Measurements from ENCODE around the gene SLC35A4. TPM values are rescaled to one million over a fixed set of nuclear protein-coding genes. Genes with fewer than 3 reads are reported as not detected.

Gene SLC35A4
- total RNA-seq, 1 experiment from 2014 or later, result 91.3 TPM

GRCh38 chr5:140594169-140594568 lies 29.5 kb downstream of the SLC35A4 start:
- no TSS peak for BruUV-seq (replicated peaks)
- no peak overlapping the region for H3K27ac Mint-ChIP-seq (ENCODE audit: unreplicated experiment)
- Histone ChIP-seq H3K4me1 (no peaks in the 10 kb centered on the region), H3K9me3 (no peaks in the 10 kb centered on the region), H3K4me3 (ENCODE audit: low read depth, low read length) (no peak overlapping the region), H3K27me3 (replicated peaks; ENCODE audit: control insufficient read depth, insufficient read depth, low read length) (no peaks in the 10 kb centered on the region), H3K36me3 (ENCODE audit: control insufficient read depth, insufficient read depth, low read length) (no peaks in the 10 kb centered on the region)
- H3K36me3 Mint-ChIP-seq (ENCODE audit: insufficient read depth, unreplicated experiment), result no peaks in the 10 kb centered on the region
- POLR2A ChIA-PET, result no interaction called here
- TF ChIP-seq, protein P1, sequence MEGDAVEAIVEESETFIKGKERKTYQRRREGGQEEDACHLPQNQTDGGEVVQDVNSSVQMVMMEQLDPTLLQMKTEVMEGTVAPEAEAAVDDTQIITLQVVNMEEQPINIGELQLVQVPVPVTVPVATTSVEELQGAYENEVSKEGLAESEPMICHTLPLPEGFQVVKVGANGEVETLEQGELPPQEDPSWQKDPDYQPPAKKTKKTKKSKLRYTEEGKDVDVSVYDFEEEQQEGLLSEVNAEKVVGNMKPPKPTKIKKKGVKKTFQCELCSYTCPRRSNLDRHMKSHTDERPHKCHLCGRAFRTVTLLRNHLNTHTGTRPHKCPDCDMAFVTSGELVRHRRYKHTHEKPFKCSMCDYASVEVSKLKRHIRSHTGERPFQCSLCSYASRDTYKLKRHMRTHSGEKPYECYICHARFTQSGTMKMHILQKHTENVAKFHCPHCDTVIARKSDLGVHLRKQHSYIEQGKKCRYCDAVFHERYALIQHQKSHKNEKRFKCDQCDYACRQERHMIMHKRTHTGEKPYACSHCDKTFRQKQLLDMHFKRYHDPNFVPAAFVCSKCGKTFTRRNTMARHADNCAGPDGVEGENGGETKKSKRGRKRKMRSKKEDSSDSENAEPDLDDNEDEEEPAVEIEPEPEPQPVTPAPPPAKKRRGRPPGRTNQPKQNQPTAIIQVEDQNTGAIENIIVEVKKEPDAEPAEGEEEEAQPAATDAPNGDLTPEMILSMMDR (IDR thresholded peaks at IDR 0.05; ENCODE audit: insufficient read depth in 1 of 2, low read depth in 1 of 2, low read length in 1 of 2, severe bottlenecking in 1 of 2, unreplicated experiment in 1 of 2), result no peak
- no peaks in the 10 kb centered on the region for H3K4me1 Mint-ChIP-seq (ENCODE audit: low read depth, unreplicated experiment)
- no peaks in the 10 kb centered on the region for H3K27me3 Mint-ChIP-seq (ENCODE audit: insufficient read depth, unreplicated experiment)
- intact Hi-C loops (cut with micrococcal nuclease; ENCODE audit: unreplicated experiment), result no loop called here
- CTCF ChIA-PET, result no interaction called here
- no peak for DNase-seq
- no peak overlapping the region for H3K4me3 Mint-ChIP-seq (ENCODE audit: unreplicated experiment)
- no peaks in the 10 kb centered on the region for H3K9me3 Mint-ChIP-seq (ENCODE audit: unreplicated experiment)

- Histone ChIP-seq H3K4me1 (no peaks in the 10 kb centered on the region), H3K9me3 (no peaks in the 10 kb centered on the region), H3K27me3 (replicated peaks; ENCODE audit: control insufficient read depth, insufficient read depth, low read length) (no peaks in the 10 kb centered on the region), H3K36me3 (ENCODE audit: control insufficient read depth, insufficient read depth, low read length) (no peaks in the 10 kb centered on the region), H3K4me3 (ENCODE audit: low read depth, low read length) (no peak overlapping the region)
- CTCF ChIA-PET, result no interaction called here
- BruUV-seq (replicated peaks), result no TSS peak
- Mint-ChIP-seq H3K27me3 (ENCODE audit: insufficient read depth, unreplicated experiment) (no peaks in the 10 kb centered on the region), H3K9me3 (ENCODE audit: unreplicated experiment) (no peaks in the 10 kb centered on the region), H3K4me3 (ENCODE audit: unreplicated experiment) (no peak overlapping the region), H3K27ac (ENCODE audit: unreplicated experiment) (no peak overlapping the region), H3K4me1 (ENCODE audit: low read depth, unreplicated experiment) (no peaks in the 10 kb centered on the region), H3K36me3 (ENCODE audit: insufficient read depth, unreplicated experiment) (no peaks in the 10 kb centered on the region)
- TF ChIP-seq, protein P1 (IDR thresholded peaks at IDR 0.05; ENCODE audit: insufficient read depth in 1 of 2, low read depth in 1 of 2, low read length in 1 of 2, severe bottlenecking in 1 of 2, unreplicated experiment in 1 of 2), result no peak
- intact Hi-C loops (cut with micrococcal nuclease; ENCODE audit: unreplicated experiment), result no loop called here
- no peak for DNase-seq
- POLR2A ChIA-PET, result no interaction called here
These were observed 31.1 kb downstream of the SLC35A4 start for GRCh38 chr5:140595538-140596300.

- Histone ChIP-seq H3K9me3 (no peaks in the 10 kb centered on the region), H3K4me3 (ENCODE audit: low read depth, low read length) (no peak overlapping the region), H3K27me3 (replicated peaks; ENCODE audit: control insufficient read depth, insufficient read depth, low read length) (no peaks in the 10 kb centered on the region), H3K36me3 (ENCODE audit: control insufficient read depth, insufficient read depth, low read length) (no peaks in the 10 kb centered on the region), H3K4me1 (no peaks in the 10 kb centered on the region)
- ChIA-PET CTCF (no interaction called here), POLR2A (no interaction called here)
- Mint-ChIP-seq H3K4me3 (ENCODE audit: unreplicated experiment) (no peak overlapping the region), H3K9me3 (ENCODE audit: unreplicated experiment) (no peaks in the 10 kb centered on the region), H3K4me1 (ENCODE audit: low read depth, unreplicated experiment) (no peaks in the 10 kb centered on the region), H3K36me3 (ENCODE audit: insufficient read depth, unreplicated experiment) (no peaks in the 10 kb centered on the region), H3K27ac (ENCODE audit: unreplicated experiment) (no peak overlapping the region), H3K27me3 (ENCODE audit: insufficient read depth, unreplicated experiment) (no peaks in the 10 kb centered on the region)
- intact Hi-C loops (cut with micrococcal nuclease; ENCODE audit: unreplicated experiment), result no loop called here
- no TSS peak for BruUV-seq (replicated peaks)
- TF ChIP-seq, protein P1 (IDR thresholded peaks at IDR 0.05; ENCODE audit: insufficient read depth in 1 of 2, low read depth in 1 of 2, low read length in 1 of 2, severe bottlenecking in 1 of 2, unreplicated experiment in 1 of 2), result no peak
- DNase-seq, result no peak
These were observed 31.7 kb downstream of the SLC35A4 start for GRCh38 chr5:140596321-140596741.
